SHP77 (cell line): ENCODE results near the gene PKIB.
"Not testable (repeated sequence)": the region's sequence is repeated elsewhere in the genome, so short reads cannot be mapped to it uniquely, and the experiment has no call there.

Experiments used
- DNase-seq, 2 experiments: peaks; one replicate each; lab custom pipeline; 2025; lab: John Stamatoyannopoulos, UW

PKIB gene

DNA sequence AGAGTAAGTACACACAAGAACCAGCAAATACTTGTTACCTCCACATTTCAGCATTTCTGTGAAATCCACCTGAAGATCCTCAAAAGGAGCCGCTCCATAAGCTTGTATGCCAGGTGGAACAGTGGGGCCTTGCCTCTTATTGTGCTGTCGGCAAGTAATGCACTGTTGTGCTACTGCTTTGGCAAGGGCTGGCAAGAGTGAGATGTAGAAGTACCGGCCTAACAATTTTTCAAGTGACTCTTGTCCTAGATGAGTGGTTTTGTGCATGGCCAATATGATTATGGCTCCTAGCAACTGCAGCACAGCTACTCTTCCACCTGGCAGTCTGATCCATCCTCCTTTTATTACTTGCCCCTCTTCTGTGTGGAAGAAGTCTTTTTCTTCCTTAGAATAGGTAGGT, 134.7 kb downstream of the PKIB start:
- not testable (repeated sequence) for DNase-seq

DNA sequence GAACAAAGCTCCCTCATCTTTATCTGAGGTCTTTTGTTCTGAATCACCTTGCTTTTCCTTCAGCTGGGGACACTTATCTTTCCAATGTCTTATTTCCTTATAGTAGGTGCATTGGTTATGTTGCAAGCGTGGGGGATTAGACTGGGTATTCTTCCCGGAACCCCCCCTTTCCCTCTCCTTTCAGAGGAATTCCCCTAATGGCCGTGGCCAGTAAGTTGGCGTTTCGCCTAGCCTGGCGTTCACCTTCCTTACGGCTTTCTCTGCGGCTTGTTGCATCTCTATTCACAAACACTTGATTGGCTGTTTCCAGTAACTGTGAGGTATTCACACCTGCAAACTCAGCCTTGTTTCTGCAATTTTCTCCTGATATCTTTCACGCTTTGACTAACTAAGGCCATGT, 136.5 kb downstream of the PKIB start:
- no peak for DNase-seq

DNA sequence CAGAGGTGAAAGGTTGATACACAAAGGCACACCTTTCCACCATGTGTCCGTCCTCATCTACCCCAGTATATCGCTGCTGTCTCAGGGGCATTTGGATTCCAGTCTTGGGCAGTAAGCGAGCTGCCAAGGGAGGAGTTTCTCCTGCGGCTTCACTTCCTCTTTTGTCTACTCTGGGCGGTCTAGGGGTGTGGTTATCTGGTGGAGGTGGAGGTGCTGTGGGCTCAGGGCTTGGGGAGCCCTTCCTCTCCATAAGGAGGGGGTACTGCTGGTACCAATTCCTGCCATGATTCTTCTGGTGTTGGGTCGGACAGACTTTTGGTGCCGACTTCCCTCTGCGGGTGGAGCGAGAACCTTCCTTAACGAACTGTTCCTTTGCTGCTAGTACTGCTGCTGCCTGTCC, 137.4 kb downstream of the PKIB start:
- no peak for DNase-seq

DNA sequence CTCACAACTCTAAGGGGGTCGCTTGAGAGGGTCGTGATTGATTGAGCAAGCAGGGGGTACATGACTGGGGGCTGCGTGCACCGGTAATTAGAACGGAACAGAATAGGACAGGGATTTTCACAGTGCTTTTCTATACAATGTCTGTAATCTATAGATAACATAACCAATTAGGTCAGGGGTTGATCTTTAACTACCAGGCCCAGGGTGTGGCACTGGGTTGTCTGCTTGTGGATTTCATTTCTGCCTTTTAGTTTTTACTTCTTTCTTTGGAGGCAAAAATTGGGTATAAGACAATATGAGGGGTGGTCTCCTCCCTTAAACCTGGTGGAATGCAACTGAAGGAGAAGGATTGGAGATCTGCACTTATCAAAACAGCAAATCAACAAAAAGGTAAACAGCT, 138.7 kb downstream of the PKIB start:
- DNase-seq = not testable (repeated sequence)

DNA sequence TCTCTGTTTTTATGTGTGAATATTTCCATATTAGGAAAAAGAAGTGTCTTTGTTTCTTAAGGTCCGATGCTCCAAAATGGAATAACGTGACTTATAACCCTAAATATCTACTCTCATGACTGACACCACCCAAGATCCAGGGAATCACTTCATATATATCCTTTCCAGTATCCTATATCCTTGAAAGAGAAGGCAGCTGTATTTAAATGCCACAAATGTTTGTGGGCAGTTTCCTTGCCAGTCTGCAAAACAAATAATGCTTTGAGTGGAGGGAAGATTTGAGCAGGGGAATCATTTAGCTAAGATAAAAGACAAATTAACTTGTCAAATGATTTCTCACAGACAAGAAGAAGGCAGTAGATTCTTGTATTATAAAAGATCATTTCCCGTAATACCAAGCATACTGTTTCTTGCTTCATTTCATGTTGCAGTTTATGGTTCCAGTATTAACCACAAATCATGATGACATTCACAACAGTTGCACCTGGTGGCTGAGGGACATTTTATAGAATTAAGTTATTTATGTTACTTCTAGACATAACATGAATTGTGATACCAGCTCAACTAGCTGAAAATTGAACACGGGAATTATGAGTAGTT, 139.3 kb downstream of the PKIB start:
- DNase-seq = peak; percentile 67 to 79

DNA sequence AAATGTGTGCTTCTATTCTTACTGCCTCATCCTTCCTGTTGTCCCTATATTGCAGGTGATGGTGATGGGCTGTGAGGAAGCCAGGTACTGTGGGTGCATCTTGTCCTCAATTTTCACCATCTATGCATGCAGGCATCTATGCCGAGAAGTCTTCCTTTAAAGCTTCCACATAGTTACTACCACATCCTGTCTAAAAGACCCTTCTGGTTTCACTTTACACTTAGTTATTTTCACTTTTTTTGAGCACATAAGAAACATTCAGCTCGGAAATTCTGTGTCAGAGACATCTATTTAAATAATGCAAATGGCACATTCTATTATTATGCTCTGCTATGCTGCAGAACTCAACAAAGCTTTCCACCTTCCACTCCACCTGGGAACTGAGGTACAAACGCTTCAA, 141.1 kb downstream of the PKIB start:
- no peak for DNase-seq

DNA sequence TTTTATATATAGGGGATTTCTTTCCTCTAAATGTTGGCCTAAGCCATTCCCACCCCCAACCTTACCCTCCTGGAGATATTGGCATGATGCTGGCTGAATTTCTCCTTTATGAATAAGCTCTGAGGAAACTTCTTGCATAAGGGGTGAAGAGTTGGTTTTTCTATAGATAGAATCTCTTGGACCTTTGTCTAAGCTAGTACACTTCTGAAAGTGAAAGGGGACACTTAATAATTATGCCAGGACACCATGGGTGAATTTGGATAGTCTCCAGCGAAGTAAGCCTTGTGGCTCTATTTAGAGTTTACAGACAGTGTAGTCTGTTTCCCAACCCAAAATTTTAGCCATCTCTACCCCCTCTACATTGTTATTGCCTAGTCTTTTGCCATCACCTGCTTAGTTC, 142.3 kb downstream of the PKIB start:
- DNase-seq = no peak

DNA sequence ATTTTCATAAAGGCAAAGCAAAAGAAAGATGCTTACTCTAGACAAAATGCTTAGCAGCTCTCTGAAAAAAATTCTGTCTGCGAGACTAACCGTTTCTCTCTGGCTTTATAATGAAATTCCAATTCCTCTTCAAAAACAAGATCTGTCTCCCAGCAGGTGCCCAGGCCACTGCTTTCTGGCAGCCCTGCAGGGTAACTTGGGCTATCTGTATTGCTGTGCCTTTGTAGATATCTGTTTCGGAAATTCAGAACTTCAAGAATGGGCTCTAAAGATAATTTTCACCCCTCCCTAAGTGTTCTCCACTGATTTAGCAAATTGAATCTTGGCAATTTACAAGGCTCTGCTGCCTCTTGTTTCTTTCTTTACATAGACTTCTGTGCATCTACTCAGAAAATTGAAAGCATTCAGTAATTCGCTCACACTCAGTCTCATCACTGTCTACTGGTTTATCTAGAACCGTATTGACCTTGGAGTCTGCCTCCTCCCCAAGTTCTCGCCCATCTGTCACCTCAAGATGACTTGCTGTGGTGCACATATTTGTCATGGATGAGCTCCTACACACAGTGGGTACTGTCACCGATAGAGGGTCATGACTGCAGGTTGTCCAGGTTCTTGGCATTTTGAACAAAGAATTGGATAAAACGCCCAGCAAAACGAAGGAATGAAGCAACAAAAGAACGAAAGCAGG, 142.9 kb downstream of the PKIB start:
- DNase-seq = no peak

- peak; percentile 29 to 63 for DNase-seq
These were observed 143.5 kb downstream of the PKIB start for GRCh38 chr6:122753688-122754056.

- no peak for DNase-seq
These were observed 144.1 kb downstream of the PKIB start for GRCh38 chr6:122754191-122754731.

DNA sequence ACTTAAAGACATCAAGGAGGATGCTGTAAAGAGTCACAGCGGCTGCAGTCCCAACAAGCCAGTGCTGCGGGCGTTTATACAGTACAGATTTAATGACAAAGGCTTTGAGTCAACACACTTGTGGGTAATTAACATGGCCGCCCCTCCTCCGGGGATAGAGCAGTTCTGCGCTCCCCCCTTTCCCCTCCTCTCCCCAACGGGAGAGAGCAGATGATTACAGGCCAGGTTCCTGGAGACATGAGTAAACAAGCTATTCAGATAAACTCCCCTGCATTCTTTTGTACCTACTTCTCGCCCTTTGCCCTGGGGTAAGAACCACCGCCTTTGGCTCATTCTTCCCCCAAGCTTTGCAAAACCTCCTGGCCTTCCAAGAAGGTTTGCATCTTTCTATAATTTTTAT, 145.7 kb downstream of the PKIB start:
- DNase-seq = no peak

GRCh38 chr6:122758927-122759334, 148.7 kb downstream of the PKIB start:
- DNase-seq = no peak

DNA sequence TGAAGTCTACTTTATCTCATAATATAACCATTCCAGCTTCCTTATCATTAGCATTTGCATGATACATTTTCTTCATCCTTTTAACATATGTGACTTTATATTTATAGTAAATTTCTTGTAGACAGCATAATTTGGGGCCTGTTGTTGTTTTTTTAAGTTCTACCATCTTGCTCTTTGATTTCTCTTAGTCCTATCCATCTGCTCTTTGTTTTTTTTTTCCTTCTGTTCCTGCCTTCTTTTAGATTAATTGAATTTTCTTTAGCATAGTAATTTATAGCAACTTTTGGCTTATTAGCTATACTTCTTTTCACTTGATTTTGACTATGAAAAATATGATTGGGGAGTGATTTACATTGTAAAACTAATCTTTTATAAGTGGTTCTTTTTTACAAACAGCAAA, 150.1 kb downstream of the PKIB start:
- no peak for DNase-seq

- DNase-seq = no peak
These were observed 156.1 kb downstream of the PKIB start for GRCh38 chr6:122766256-122766655.

DNA sequence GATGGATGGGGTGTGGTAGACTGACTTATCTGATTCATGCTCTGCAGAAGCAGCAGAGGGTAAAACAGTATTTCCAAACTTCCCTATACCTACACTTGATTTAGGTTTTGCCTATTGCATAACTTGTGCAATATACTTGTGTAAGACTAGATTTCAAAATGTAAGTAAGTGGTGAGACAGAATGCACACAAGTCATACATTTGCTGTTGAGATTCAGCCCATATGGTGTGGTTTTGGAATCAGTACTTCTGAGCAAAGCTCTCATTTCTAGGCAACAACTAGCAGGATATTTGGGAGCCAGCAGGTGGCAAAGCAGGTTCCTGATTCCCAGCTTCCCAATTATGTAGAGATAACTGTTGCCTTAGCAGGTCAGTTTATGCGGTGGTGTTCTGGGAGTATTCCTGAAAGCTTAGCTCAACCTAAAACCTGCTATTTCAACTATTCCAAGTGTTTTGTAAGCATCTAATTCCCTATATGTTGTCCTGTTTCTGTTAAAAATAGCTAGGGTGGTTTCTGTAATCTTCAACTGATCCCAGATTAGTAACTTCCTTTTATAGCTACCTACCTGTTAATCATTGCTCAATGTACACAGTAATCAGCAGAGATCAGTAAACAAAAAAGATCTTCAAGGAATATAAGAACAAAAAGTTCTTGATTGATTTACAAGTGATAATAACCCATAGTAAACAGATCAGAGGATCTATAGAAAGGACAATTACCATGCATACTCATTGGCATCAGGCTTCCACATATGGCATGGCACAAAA, 160.8 kb downstream of the PKIB start:
- no peak for DNase-seq

DNA sequence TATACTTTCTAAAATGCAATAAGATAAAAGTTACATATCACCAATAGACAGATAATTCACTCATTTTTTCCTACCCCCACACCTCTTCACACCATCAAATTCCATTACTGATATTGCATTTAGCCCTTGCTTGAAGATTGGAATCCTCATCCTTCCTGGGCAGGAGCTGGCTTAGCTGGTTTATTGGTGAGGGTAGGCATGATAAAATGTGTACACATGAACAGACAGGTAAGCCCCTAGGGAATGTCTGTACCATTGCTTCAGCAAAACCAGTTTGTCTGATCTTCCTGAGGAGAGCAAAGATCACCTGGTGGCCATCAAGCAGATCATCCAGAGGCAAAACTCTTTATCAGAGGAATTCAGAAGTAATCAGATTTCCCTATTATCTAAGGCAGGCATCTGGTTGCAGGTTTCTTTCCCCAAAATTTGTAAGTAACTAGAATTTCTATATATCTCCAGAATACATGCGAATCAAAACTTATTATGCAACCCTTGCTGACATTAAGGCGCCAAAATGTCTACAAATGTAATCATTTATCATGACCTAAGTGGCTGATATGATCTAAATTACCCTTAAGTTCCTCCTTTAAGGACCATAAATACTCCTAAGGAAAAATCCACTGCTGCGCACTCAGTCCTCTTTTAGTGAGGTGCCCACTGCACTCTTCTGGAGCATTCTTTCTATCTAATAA, 162.7 kb downstream of the PKIB start:
- DNase-seq = no peak
